Duodenal mucosa (tissue), 2 donors: ENCODE measurements around the gene PAK2.
"Not testable (repeated sequence)": the region's sequence is repeated elsewhere in the genome, so short reads cannot be mapped to it uniquely, and the experiment has no call there.

Experiments used
- H3K27ac ChIP-seq: one replicate; pipeline ENCODE4 v1.7.0; 2013; ENCODE audit warnings: low read depth, low read length
- H3K27me3 ChIP-seq, 2 donors: one replicate each; pipeline ENCODE4 v1.7.0; 2013; ENCODE audit warnings: low read length in 2 of 2, control low read depth in 1 of 2; ENCODE audit not compliant: insufficient read depth in 2 of 2, control insufficient read depth in 1 of 2
- H3K36me3 ChIP-seq, 2 donors: one replicate each; pipeline ENCODE4 v1.7.0; 2013; ENCODE audit warnings: low read length in 2 of 2, control low read depth in 1 of 2; ENCODE audit not compliant: insufficient read depth in 2 of 2, control insufficient read depth in 1 of 2
- H3K4me1 ChIP-seq, 2 donors: one replicate each; pipeline ENCODE4 v1.7.0; 2013; ENCODE audit warnings: low read length in 2 of 2, control low read depth in 1 of 2; ENCODE audit not compliant: insufficient read depth in 2 of 2, control insufficient read depth in 1 of 2
- H3K4me3 ChIP-seq, 2 donors: one replicate each; pipeline ENCODE4 v1.7.0; 2013; ENCODE audit warnings: low read length in 2 of 2, low read depth in 1 of 2
- H3K9ac ChIP-seq, 2 donors: one replicate each; pipeline ENCODE4 v1.7.0; 2013; ENCODE audit warnings: low read length in 2 of 2, low read depth in 1 of 2
- H3K9me3 ChIP-seq, 2 donors: one replicate each; pipeline ENCODE4 v1.7.0; 2013; ENCODE audit warnings: low read length in 2 of 2, control low read depth in 1 of 2; ENCODE audit not compliant: control insufficient read depth in 1 of 2

PAK2 gene

GRCh38 chr3:196868297-196868661 is 128.6 kb downstream of the PAK2 start:
- Histone ChIP-seq H3K9ac (peak overlapping the region; percentile 83 to 84), H3K9me3 (no peaks in the 10 kb centered on the region), H3K27ac (peak overlapping the region; percentile 98), H3K4me3 (peak overlapping the region; percentile 84 to 94), H3K4me1 (peaks cover 6 to 15% of the 10 kb centered on the region in 2 donors), H3K36me3 (peaks cover 0 to 4% of the 10 kb centered on the region in 2 donors), H3K27me3 (no peaks in the 10 kb centered on the region)

GRCh38 chr3:196872316-196872715 is 132.7 kb downstream of the PAK2 start:
- Histone ChIP-seq H3K4me3 (no peak overlapping the region), H3K9me3 (no peaks in the 10 kb centered on the region), H3K36me3 (peaks cover 0 to 4% of the 10 kb centered on the region in 2 donors), H3K27ac (no peak overlapping the region), H3K9ac (no peak overlapping the region), H3K4me1 (peaks cover 6 to 10% of the 10 kb centered on the region in 2 donors), H3K27me3 (no peaks in the 10 kb centered on the region)

- not testable (repeated sequence) for H3K4me3 ChIP-seq, H3K27ac ChIP-seq, H3K9me3 ChIP-seq, H3K27me3 ChIP-seq, H3K36me3 ChIP-seq, H3K9ac ChIP-seq, H3K4me1 ChIP-seq
These were observed 134.9 kb downstream of the PAK2 start for GRCh38 chr3:196874511-196875094.

- Histone ChIP-seq H3K36me3 (peaks cover 0 to 4% of the 10 kb centered on the region in 2 donors), H3K9me3 (no peaks in the 10 kb centered on the region), H3K4me3 (no peak overlapping the region), H3K27me3 (no peaks in the 10 kb centered on the region), H3K27ac (no peak overlapping the region), H3K4me1 (no peaks in the 10 kb centered on the region), H3K9ac (no peak overlapping the region)
These were observed 135.6 kb downstream of the PAK2 start for GRCh38 chr3:196875258-196875657.
